ENCODE measurements around the gene MKKS. TPM values are rescaled to one million over a fixed set of nuclear protein-coding genes. Genes with fewer than 3 reads are reported as not detected.

MKKS gene
- total and polyA plus RNA-seq, 2 donors (not counting 1 experiment from before 2014, with no cell fraction given): 6.0 to 12.6 TPM

- CTCF ChIA-PET: interaction anchor here (1.3 kb wide), 1 partner anchor 25 kb away, joined by 3 read pairs; no protein-coding TSS in a partner anchor
- intact Hi-C loops (cut with micrococcal nuclease): no loop called here
These were observed 30.9 kb downstream of the MKKS start for GRCh38 chr20:10402938-10403608.

More at GRCh38 chr20:10402938-10403608, 30.9 kb downstream of the MKKS start:
- Histone ChIP-seq H3K4me2 (replicated peaks; ENCODE audit: low read depth, low read length, poor library complexity, severe bottlenecking) (no peak overlapping the region), H3K4me1 (ENCODE audit: control insufficient read depth in 2 of 2, insufficient read depth in 2 of 2, low read length in 2 of 2) (no peaks in the 10 kb centered on the region), H3K79me2 (ENCODE audit: control insufficient read depth, insufficient read depth, low read length) (no peaks in the 10 kb centered on the region), H3K9me3 (ENCODE audit: control extremely low read depth in 1 of 3, control insufficient read depth in 2 of 3, insufficient read depth in 1 of 3, low read length in 2 of 3) (no peaks in the 10 kb centered on the region), H4K20me1 (ENCODE audit: control insufficient read depth, insufficient read depth, low read length, poor library complexity, severe bottlenecking) (no peaks in the 10 kb centered on the region), H3K27ac (ENCODE audit: low read length in 2 of 2) (no peak overlapping the region), H2AFZ (ENCODE audit: insufficient read depth, low read depth, low read length, poor library complexity, severe bottlenecking) (no peak overlapping the region), H3K36me3 (replicated peaks in 1 of 2; ENCODE audit: control extremely low read depth in 1 of 2, control insufficient read depth in 1 of 2, extremely low read depth in 1 of 2, insufficient read depth in 2 of 2, low read length in 1 of 2) (peaks cover 6 to 9% of the 10 kb centered on the region in 2 experiments), H3K4me3 (ENCODE audit: control extremely low read depth in 1 of 5, extremely low read depth in 1 of 5, insufficient read depth in 1 of 5, low read depth in 2 of 5, low read length in 4 of 5) (no peak overlapping the region), H3K9ac (ENCODE audit: low read length) (no peak overlapping the region), H3K27me3 (replicated peaks in 1 of 4; ENCODE audit: control extremely low read depth in 1 of 4, control insufficient read depth in 3 of 4, insufficient read depth in 4 of 4, low read length in 3 of 4) (no peaks in the 10 kb centered on the region)
- TF ChIP-seq EZH2 (IDR thresholded peaks at IDR 0.05; ENCODE audit: borderline replicate concordance, insufficient read depth, low read depth, low read length, poor library complexity, severe bottlenecking): no peak
- TF ChIP-seq CTCF (IDR thresholded peaks at IDR 0.05): no peak
- no peaks in the 10 kb centered on the region for H3K9me3 Mint-ChIP-seq (ENCODE audit: insufficient read depth)
- WGBS (ENCODE audit: insufficient coverage): 90% methylated on average over 2 of the region's 3 CpGs
- no peak overlapping the region for H3K27ac Mint-ChIP-seq
- DNase-seq (no peak), ATAC-seq (ENCODE audit: low read depth) (no peak)
- no peaks in the 10 kb centered on the region for H3K27me3 Mint-ChIP-seq
- no peak overlapping the region for H3K4me3 Mint-ChIP-seq
- H3K4me1 Mint-ChIP-seq: peaks cover 3% of the 10 kb centered on the region
- POLR2A ChIA-PET: no interaction called here
